ENCODE data around the gene DNAI2. TPM values are rescaled to one million over a fixed set of nuclear protein-coding genes. Genes with fewer than 3 reads are reported as not detected.
A peak's percentile ranks its signal among the peaks of the same experiment; 100 is the strongest.

Gene DNAI2
- total RNA-seq, 1 donor from 2014 or later = not detected

DNA sequence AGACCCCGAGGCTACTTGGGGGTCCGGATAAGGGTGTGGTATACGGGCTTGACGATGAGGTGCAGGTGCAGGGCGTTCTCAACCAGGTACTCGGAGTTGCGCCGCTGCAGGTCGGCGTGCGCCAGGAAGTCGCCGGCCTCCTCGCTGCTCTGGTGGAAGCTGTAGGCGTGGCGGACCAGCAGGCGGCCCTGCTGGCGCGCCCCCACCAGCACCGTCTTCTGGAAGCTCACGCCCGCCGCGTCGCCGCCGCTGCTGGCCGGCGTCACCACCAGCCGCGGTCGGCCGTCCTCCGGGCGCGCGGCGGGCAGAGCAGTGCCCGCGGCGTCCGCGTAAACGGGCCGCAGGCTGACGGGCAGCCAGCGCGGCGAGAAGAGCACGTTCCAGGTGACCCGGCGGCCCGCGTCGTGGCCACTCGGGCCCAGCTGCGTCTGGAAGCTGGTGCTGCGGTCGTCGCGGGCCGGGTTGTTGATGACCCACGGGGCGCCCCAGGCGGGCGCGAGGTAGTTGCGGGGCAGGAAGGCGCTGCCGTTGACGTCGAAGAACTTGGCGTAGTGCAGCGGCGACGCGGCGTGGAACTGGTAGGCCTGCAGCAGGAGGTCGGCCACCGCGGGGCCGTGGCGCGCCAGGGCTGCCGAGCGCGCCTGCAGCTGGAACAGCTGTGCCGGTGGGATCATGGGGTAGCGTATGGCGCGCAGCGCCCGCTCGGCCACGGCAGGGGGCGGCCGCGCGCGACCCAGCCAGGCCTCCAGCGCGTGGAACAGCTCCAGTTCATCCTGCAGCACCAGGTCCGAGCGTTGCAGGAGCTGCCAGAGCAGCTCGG lies 82.8 kb downstream of the DNAI2 start:
- TF ChIP-seq, protein P1, sequence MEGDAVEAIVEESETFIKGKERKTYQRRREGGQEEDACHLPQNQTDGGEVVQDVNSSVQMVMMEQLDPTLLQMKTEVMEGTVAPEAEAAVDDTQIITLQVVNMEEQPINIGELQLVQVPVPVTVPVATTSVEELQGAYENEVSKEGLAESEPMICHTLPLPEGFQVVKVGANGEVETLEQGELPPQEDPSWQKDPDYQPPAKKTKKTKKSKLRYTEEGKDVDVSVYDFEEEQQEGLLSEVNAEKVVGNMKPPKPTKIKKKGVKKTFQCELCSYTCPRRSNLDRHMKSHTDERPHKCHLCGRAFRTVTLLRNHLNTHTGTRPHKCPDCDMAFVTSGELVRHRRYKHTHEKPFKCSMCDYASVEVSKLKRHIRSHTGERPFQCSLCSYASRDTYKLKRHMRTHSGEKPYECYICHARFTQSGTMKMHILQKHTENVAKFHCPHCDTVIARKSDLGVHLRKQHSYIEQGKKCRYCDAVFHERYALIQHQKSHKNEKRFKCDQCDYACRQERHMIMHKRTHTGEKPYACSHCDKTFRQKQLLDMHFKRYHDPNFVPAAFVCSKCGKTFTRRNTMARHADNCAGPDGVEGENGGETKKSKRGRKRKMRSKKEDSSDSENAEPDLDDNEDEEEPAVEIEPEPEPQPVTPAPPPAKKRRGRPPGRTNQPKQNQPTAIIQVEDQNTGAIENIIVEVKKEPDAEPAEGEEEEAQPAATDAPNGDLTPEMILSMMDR (IDR thresholded peaks at IDR 0.05; ENCODE audit: partially characterized antibody, unreplicated experiment) = peak; percentile 8
- H3K9me3 Mint-ChIP-seq (ENCODE audit: unreplicated experiment) = peaks cover 36% of the 10 kb centered on the region
- DNase-seq = peak; percentile 30
- H3K36me3 Mint-ChIP-seq (ENCODE audit: unreplicated experiment) = peaks cover 5% of the 10 kb centered on the region
- H3K4me1 Mint-ChIP-seq (ENCODE audit: low read depth, unreplicated experiment) = peaks cover 16% of the 10 kb centered on the region
- no peak overlapping the region for H3K27ac Mint-ChIP-seq (ENCODE audit: unreplicated experiment)
- H3K4me3 Mint-ChIP-seq (ENCODE audit: unreplicated experiment) = no peak overlapping the region
- H3K27me3 Mint-ChIP-seq (ENCODE audit: unreplicated experiment) = peaks cover 34% of the 10 kb centered on the region

DNA sequence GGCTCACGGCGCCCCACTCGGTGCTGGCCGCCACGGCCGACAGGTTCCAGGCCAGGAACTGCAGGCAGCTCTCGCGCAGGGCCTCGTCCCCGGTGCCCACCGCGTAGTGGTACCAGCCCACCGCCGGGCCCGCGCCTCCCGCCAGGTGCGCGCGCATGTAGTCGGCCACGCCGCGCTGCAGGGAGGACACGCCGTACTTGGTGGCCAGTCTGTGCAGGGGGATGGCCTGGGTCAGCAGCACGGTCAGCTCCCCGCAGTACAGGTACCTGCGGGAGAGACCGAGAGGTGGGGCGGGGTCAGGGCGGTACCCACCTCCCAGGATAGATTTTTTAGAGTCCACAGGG lies 83.4 kb downstream of the DNAI2 start:
- peaks cover 5% of the 10 kb centered on the region for H3K36me3 Mint-ChIP-seq (ENCODE audit: unreplicated experiment)
- TF ChIP-seq, protein P1 (IDR thresholded peaks at IDR 0.05; ENCODE audit: partially characterized antibody, unreplicated experiment) = no peak
- peaks cover 37% of the 10 kb centered on the region for H3K27me3 Mint-ChIP-seq (ENCODE audit: unreplicated experiment)
- H3K4me3 Mint-ChIP-seq (ENCODE audit: unreplicated experiment) = no peak overlapping the region
- peaks cover 20% of the 10 kb centered on the region for H3K4me1 Mint-ChIP-seq (ENCODE audit: low read depth, unreplicated experiment)
- DNase-seq = no peak
- peak overlapping the region; percentile 52 for H3K27ac Mint-ChIP-seq (ENCODE audit: unreplicated experiment)
- peaks cover 36% of the 10 kb centered on the region for H3K9me3 Mint-ChIP-seq (ENCODE audit: unreplicated experiment)

GRCh38 chr17:74358697-74359096 lies 84.7 kb downstream of the DNAI2 start:
- Mint-ChIP-seq H3K4me3 (ENCODE audit: unreplicated experiment) (peak overlapping the region; percentile 83), H3K4me1 (ENCODE audit: low read depth, unreplicated experiment) (peaks cover 25% of the 10 kb centered on the region), H3K9me3 (ENCODE audit: unreplicated experiment) (peaks cover 31% of the 10 kb centered on the region), H3K27me3 (ENCODE audit: unreplicated experiment) (peaks cover 30% of the 10 kb centered on the region), H3K36me3 (ENCODE audit: unreplicated experiment) (peaks cover 5% of the 10 kb centered on the region), H3K27ac (ENCODE audit: unreplicated experiment) (peak overlapping the region; percentile 83)
- DNase-seq = no peak
- TF ChIP-seq, protein P1 (IDR thresholded peaks at IDR 0.05; ENCODE audit: partially characterized antibody, unreplicated experiment) = no peak

DNA sequence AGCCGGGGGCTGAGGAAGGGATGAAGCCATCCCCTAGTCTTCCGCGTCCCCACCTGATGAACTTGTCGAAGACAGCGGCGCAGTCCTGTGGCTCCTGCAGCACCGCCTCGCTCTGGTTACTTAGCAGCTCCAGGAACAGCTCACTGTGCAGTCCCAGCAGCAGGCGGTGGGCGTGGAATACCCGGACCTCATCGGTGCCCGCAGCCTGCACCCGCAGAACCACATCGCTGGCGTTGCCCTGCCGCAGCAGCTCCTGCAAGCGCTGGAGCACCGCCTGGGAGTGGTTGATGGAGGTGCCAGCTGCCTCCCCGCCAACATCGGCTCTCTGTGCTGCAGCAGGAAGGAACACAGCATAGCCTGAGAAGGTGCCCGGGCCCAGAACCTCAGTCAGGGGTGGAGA lies 85.9 kb downstream of the DNAI2 start:
- Mint-ChIP-seq H3K4me3 (ENCODE audit: unreplicated experiment) (peak overlapping the region; percentile 98), H3K27ac (ENCODE audit: unreplicated experiment) (peak overlapping the region; percentile 100), H3K27me3 (ENCODE audit: unreplicated experiment) (peaks cover 28% of the 10 kb centered on the region), H3K4me1 (ENCODE audit: low read depth, unreplicated experiment) (peaks cover 22% of the 10 kb centered on the region), H3K36me3 (ENCODE audit: unreplicated experiment) (peaks cover 5% of the 10 kb centered on the region), H3K9me3 (ENCODE audit: unreplicated experiment) (peaks cover 25% of the 10 kb centered on the region)
- no peak for DNase-seq
- TF ChIP-seq, protein P1 (IDR thresholded peaks at IDR 0.05; ENCODE audit: partially characterized antibody, unreplicated experiment) = no peak

DNA sequence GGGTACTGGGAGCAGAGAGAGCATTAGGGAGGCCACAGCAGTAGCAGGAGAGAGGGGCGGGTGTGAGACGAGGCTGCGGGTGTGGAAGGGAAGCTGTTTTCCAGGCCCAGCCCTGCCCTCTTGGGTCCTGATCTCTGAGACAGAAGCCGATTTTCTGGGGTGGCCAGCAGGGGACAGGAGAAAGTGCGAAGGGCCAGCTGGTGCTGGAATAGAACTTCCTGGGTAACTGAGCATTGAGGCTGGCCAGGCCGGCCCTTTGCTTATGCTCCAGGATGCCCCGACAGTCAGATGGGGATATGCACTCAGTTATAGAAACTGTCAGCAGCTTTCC lies 86.8 kb downstream of the DNAI2 start:
- DNase-seq = peak; percentile 76
- H3K27me3 Mint-ChIP-seq (ENCODE audit: unreplicated experiment) = peaks cover 28% of the 10 kb centered on the region
- peaks cover 22% of the 10 kb centered on the region for H3K4me1 Mint-ChIP-seq (ENCODE audit: low read depth, unreplicated experiment)

More for the DNA sequence above, 86.8 kb downstream of the DNAI2 start:
- H3K36me3 Mint-ChIP-seq (ENCODE audit: unreplicated experiment) = peaks cover 5% of the 10 kb centered on the region
- peak overlapping the region; percentile 98 for H3K4me3 Mint-ChIP-seq (ENCODE audit: unreplicated experiment)
- H3K9me3 Mint-ChIP-seq (ENCODE audit: unreplicated experiment) = peaks cover 23% of the 10 kb centered on the region
- peak overlapping the region; percentile 100 for H3K27ac Mint-ChIP-seq (ENCODE audit: unreplicated experiment)
- TF ChIP-seq, protein P1 (IDR thresholded peaks at IDR 0.05; ENCODE audit: partially characterized antibody, unreplicated experiment) = no peak

All from glutamatergic neuron (in vitro differentiated cells).